OCI-LY7 (cell line): ENCODE results near the gene TP63. TPM values are rescaled to one million over a fixed set of nuclear protein-coding genes. Genes with fewer than 3 reads are reported as not detected.

Experiments used
- BruUV-seq: library from RNA; stranded (reverse); fragments of 400-500 nt; replicated peaks from 2 replicates; lab custom pipeline; 2021; lab: Mats Ljungman, UMichigan
- CTCF ChIA-PET: fragments of 300-600 bp; sonication (Branson Sonifier 250); formaldehyde crosslinking; loops from one replicate; lab custom pipeline; 2022; ENCODE audit warnings: antibody characterized with exemption; ENCODE audit not compliant: unreplicated experiment; lab: Charles Lee
- POLR2A ChIA-PET: fragments of 300-600 bp; sonication (Branson Sonifier 250); formaldehyde crosslinking; loops from one replicate; lab custom pipeline; 2022; ENCODE audit warnings: antibody characterized with exemption; lab: Charles Lee
- DNase-seq: peaks from one replicate; pipeline ENCODE4 v3.0.0-alpha.2; 2015; ENCODE audit warnings: low spot score
- H2AFZ ChIP-seq: fragments of 200-600 bp; sonication (generic), shearing (Covaris generic); 2 replicates; pipeline ENCODE4 v1.6.1; 2014; ENCODE audit warnings: mild to moderate bottlenecking, antibody characterized with exemption, low read length, moderate library complexity
- H3K27ac ChIP-seq: fragments of 200-600 bp; sonication (generic); 2 replicates; pipeline ENCODE4 v1.5.1; 2014; ENCODE audit warnings: mixed run types, low read depth, mild to moderate bottlenecking, moderate library complexity, low read length, inconsistent platforms; ENCODE audit not compliant: poor library complexity, severe bottlenecking
- H3K36me3 ChIP-seq: fragments of 200-600 bp; sonication (generic); 2 replicates; pipeline ENCODE4 v1.6.1; 2014; ENCODE audit warnings: mild to moderate bottlenecking, antibody characterized with exemption, low read length, moderate library complexity, mixed read lengths; ENCODE audit not compliant: insufficient read depth
- H3K4me1 ChIP-seq: fragments of 200-600 bp; sonication (generic); 2 replicates; pipeline ENCODE4 v1.5.1; 2014; ENCODE audit warnings: mild to moderate bottlenecking, low read length; ENCODE audit not compliant: insufficient read depth, poor library complexity, severe bottlenecking
- H3K4me2 ChIP-seq: fragments of 200-600 bp; sonication (generic); 2 replicates; pipeline ENCODE4 v1.6.1; 2014; ENCODE audit warnings: mild to moderate bottlenecking, low read length
- H3K4me3 ChIP-seq: fragments of 200-600 bp; sonication (generic); 2 replicates; pipeline ENCODE4 v1.5.1; 2014; ENCODE audit warnings: mild to moderate bottlenecking, low read depth, low read length; ENCODE audit not compliant: poor library complexity, severe bottlenecking
- H3K79me2 ChIP-seq: fragments of 200-600 bp; sonication (generic); 2 replicates; pipeline ENCODE4 v1.6.1; 2016; ENCODE audit warnings: low read depth, mild to moderate bottlenecking, low read length, moderate library complexity, mixed read lengths; ENCODE audit not compliant: insufficient read depth
- H3K9me2 ChIP-seq: fragments of 200-600 bp; sonication (generic); 2 replicates; pipeline ENCODE4 v1.6.1; 2016; ENCODE audit warnings: mild to moderate bottlenecking, low read length, mixed read lengths; ENCODE audit not compliant: insufficient read depth
- H3K9me3 ChIP-seq: fragments of 200-600 bp; sonication (generic); 2 replicates; pipeline ENCODE4 v1.6.1; 2014; ENCODE audit warnings: mild to moderate bottlenecking, mixed run types, low read length, mixed read lengths
- H4K20me1 ChIP-seq: fragments of 200-600 bp; sonication (generic); 2 replicates; pipeline ENCODE4 v1.6.1; 2014; ENCODE audit warnings: mild to moderate bottlenecking, antibody characterized with exemption, low read length, moderate library complexity, mixed read lengths; ENCODE audit not compliant: insufficient read depth
- CTCF ChIP-seq: fragments of 200-600 bp; sonication (generic); conservative IDR thresholded peaks from 2 replicates; pipeline ENCODE4 v1.5.1; 2014; ENCODE audit warnings: mild to moderate bottlenecking, antibody characterized with exemption, low read length, moderate library complexity, mixed read lengths
- EZH2phosphoT487 ChIP-seq: fragments of 200-600 bp; sonication (generic); IDR thresholded peaks from 2 replicates; pipeline ENCODE4 v1.6.1; 2018; ENCODE audit warnings: low read depth, borderline replicate concordance, mild to moderate bottlenecking, mixed run types, antibody characterized with exemption, low read length, moderate library complexity, mixed read lengths
- intact Hi-C: fragments of 100-400 bp; cut with micrococcal nuclease; formaldehyde crosslinking; loops from one replicate; pipeline ENCODE4 v1.10.0; 2022; ENCODE audit not compliant: unreplicated experiment
- total RNA-seq, 2 experiments: library from RNA; depleted of rRNA in 1 of 2; stranded (reverse); fragments of >200 nt in 1 of 2; shearing (Covaris generic) in 1 of 2; gene quantifications; 2 replicates each; pipeline ENCODE4 v1.2.3, GENCODE V29; 2014 to 2022

TP63 gene
- total RNA-seq, 2 experiments from 2014 or later, result 0.16 to 1.1 TPM

GRCh38 chr3:189789432-189789831 lies 158.2 kb downstream of the TP63 start:
- Histone ChIP-seq H2AFZ (no peak overlapping the region), H3K4me3 (no peak overlapping the region), H3K9me2 (no peaks in the 10 kb centered on the region), H3K9me3 (no peaks in the 10 kb centered on the region), H3K4me1 (no peaks in the 10 kb centered on the region), H3K27ac (no peak overlapping the region), H3K79me2 (no peaks in the 10 kb centered on the region), H4K20me1 (no peaks in the 10 kb centered on the region), H3K36me3 (no peaks in the 10 kb centered on the region), H3K4me2 (no peak overlapping the region)
- intact Hi-C loops, result no loop called here
- ChIA-PET CTCF (no interaction called here), POLR2A (interaction anchor here (0.7 to 1.3 kb wide), 3 partner anchors 9 to 538 kb away, joined by 3 to 4 read pairs (median 3); no protein-coding TSS in a partner anchor)
- BruUV-seq, result no TSS peak
- no peak for DNase-seq
- TF ChIP-seq EZH2phosphoT487 (no peak), CTCF (no peak)

DNA sequence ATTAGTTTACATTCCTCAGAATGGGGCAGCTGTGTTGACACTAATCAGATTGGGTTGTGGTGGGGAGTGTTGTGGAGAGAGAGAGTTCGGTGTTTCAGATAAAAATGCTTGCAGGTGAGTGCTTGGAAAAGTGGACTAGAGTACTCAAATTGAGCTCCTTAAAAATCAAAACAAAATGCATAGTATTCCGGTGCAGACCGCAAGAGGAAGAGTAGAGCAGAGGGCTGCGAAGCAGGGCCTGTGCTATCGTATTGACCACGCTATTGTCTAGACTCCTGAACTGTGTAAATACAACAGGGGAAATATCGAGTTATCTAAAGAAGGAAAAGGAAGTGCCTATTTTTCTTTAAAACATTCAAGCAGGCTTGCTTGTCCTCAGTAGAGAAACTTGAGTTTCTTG lies 159.5 kb downstream of the TP63 start:
- ChIA-PET CTCF (no interaction called here), POLR2A (interaction anchor here (0.5 to 0.6 kb wide), 4 partner anchors 89 to 1364 kb away, joined by 3 read pairs; no protein-coding TSS in a partner anchor)
- TF ChIP-seq EZH2phosphoT487 (no peak), CTCF (no peak)
- H3K4me3 ChIP-seq, result no peak overlapping the region
- H3K79me2 ChIP-seq, result no peaks in the 10 kb centered on the region
- H3K9me3 ChIP-seq, result no peaks in the 10 kb centered on the region
- H4K20me1 ChIP-seq, result no peaks in the 10 kb centered on the region
- H3K9me2 ChIP-seq, result no peaks in the 10 kb centered on the region
- H3K4me2 ChIP-seq, result no peak overlapping the region
- intact Hi-C loops, result no loop called here
- H2AFZ ChIP-seq, result no peak overlapping the region
- DNase-seq, result no peak
- H3K27ac ChIP-seq, result no peak overlapping the region
- H3K36me3 ChIP-seq, result no peaks in the 10 kb centered on the region
- no peaks in the 10 kb centered on the region for H3K4me1 ChIP-seq
- BruUV-seq, result no TSS peak

DNA sequence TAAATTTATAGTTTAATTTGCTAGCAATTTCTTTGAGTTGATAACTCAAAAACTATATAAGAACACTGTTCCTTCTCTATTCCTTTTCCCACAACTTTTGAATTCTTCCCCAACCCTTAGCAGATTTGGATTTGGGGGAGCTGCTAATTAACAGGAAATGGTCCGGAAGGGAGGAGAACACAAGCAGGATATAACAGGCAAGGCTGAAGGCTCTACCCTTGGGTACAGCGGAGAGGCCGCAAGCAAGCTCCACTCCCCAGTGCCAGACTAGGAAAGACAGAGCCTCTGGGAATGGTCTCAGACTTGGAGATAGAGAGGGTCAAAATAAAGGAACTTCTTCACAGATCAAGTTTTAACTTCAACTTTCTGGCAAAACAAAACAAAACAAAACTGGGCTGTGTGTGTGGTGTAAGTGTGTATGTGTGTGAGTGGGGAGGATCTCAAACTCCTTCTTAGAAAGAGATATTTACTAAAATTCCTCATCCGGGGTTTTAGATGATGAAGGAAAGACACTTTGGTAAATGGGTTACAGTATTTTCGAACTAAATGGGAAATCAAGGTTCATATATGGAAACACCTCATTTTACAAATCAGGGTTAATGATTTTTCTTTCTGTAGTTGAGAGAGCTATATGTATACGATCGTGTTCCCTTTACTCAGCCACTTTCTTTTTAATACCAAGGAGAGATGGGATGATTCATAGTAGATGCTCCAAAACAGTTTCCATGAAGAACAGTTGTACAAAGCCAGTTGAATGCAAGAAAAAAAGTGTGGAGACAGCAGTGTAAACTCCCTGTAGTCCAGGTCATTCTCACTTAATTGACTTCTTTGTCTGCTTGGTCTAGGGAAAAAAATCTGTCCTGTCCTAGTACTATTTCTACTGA lies 161.1 kb downstream of the TP63 start:
- POLR2A ChIA-PET, result interaction anchor here (0.6 kb wide), 1 partner anchor 359 kb away, joined by 3 read pairs; no protein-coding TSS in a partner anchor
- H3K79me2 ChIP-seq, result no peaks in the 10 kb centered on the region
- H3K9me2 ChIP-seq, result no peaks in the 10 kb centered on the region
- H3K4me2 ChIP-seq, result no peak overlapping the region
- CTCF ChIA-PET, result no interaction called here
- H3K4me1 ChIP-seq, result no peaks in the 10 kb centered on the region
- no TSS peak for BruUV-seq
- no peak overlapping the region for H2AFZ ChIP-seq
- H3K9me3 ChIP-seq, result no peaks in the 10 kb centered on the region
- no peaks in the 10 kb centered on the region for H3K36me3 ChIP-seq
- TF ChIP-seq EZH2phosphoT487 (no peak), CTCF (no peak)
- H3K4me3 ChIP-seq, result no peak overlapping the region
- H3K27ac ChIP-seq, result no peak overlapping the region
- H4K20me1 ChIP-seq, result no peaks in the 10 kb centered on the region
- no peak for DNase-seq
- intact Hi-C loops, result no loop called here
